GM23338 (cell line): Measurements from ENCODE around the gene LMBR1. TPM values are rescaled to one million over a fixed set of nuclear protein-coding genes. Genes with fewer than 3 reads are reported as not detected.

ENCODE experiments used
- ATAC-seq: fragments of 200-7000 bp; cut with Tn5 transposase; 3 replicates; pipeline ENCODE4 v1.9.1; 2020
- DNase-seq: peaks from one replicate; pipeline ENCODE4 v3.0.0-alpha.2; 2015; ENCODE audit warnings: low spot score
- H2AFZ ChIP-seq: fragments of 200-600 bp; sonication (generic); 2 replicates; pipeline ENCODE4 v1.8.0; 2016; ENCODE audit warnings: antibody characterized with exemption, mild to moderate bottlenecking, moderate library complexity
- H3F3A ChIP-seq: fragments of 200-600 bp; sonication (generic); replicated peaks from 2 replicates; pipeline ENCODE4 v1.8.0; 2017; ENCODE audit warnings: antibody characterized with exemption, mixed run types, low read depth
- H3K27ac ChIP-seq: fragments of 200-600 bp; sonication (generic); 2 replicates; pipeline ENCODE4 v1.6.1; 2016; ENCODE audit warnings: low read depth
- H3K27me3 ChIP-seq: fragments of 200-600 bp; sonication (generic); 2 replicates; pipeline ENCODE4 v1.8.0; 2016; ENCODE audit warnings: mild to moderate bottlenecking, mixed run types, moderate library complexity; ENCODE audit not compliant: insufficient read depth
- H3K36me3 ChIP-seq: fragments of 200-600 bp; sonication (generic); 2 replicates; pipeline ENCODE4 v1.8.0; 2016; ENCODE audit warnings: mild to moderate bottlenecking; ENCODE audit not compliant: insufficient read depth
- H3K4me1 ChIP-seq: fragments of 200-600 bp; sonication (generic); 2 replicates; pipeline ENCODE4 v1.8.0; 2016; ENCODE audit warnings: mild to moderate bottlenecking, moderate library complexity; ENCODE audit not compliant: insufficient read depth
- H3K4me2 ChIP-seq: fragments of 200-600 bp; sonication (generic); 2 replicates; pipeline ENCODE4 v1.7.1; 2017; ENCODE audit warnings: mixed run types
- H3K4me3 ChIP-seq: fragments of 200-600 bp; sonication (generic); 2 replicates; pipeline ENCODE4 v1.6.1; 2016; ENCODE audit warnings: mixed run types
- H3K79me2 ChIP-seq: fragments of 200-600 bp; sonication (generic); replicated peaks from 2 replicates; pipeline ENCODE4 v1.8.0; 2017; ENCODE audit warnings: mild to moderate bottlenecking; ENCODE audit not compliant: insufficient read depth
- H3K9me2 ChIP-seq: fragments of 200-600 bp; sonication (generic); 2 replicates; pipeline ENCODE4 v1.8.0; 2017; ENCODE audit not compliant: insufficient read depth
- H4K20me1 ChIP-seq: fragments of 200-600 bp; sonication (generic); replicated peaks from 2 replicates; pipeline ENCODE4 v1.8.0; 2017; ENCODE audit warnings: mild to moderate bottlenecking; ENCODE audit not compliant: insufficient read depth
- H3K27ac Mint-ChIP-seq: 2 replicates; pipeline ENCODE4 v1.8.0; 2020; ENCODE audit warnings: inconsistent platforms, mild to moderate bottlenecking, moderate library complexity, mixed read lengths
- H3K27me3 Mint-ChIP-seq: 3 replicates; pipeline ENCODE4 v1.8.0; 2022; ENCODE audit warnings: low read depth, mild to moderate bottlenecking, moderate library complexity, mixed read lengths, inconsistent platforms; ENCODE audit not compliant: insufficient read depth, poor library complexity
- H3K36me3 Mint-ChIP-seq: 3 replicates; pipeline ENCODE4 v1.8.0; 2021; ENCODE audit warnings: low read depth, mild to moderate bottlenecking, inconsistent platforms, moderate library complexity, mixed read lengths
- H3K4me1 Mint-ChIP-seq: 3 replicates; pipeline ENCODE4 v1.8.0; 2020; ENCODE audit warnings: mild to moderate bottlenecking, inconsistent platforms, mixed read lengths
- H3K4me3 Mint-ChIP-seq: 3 replicates; pipeline ENCODE4 v1.8.0; 2021; ENCODE audit warnings: moderate library complexity, mild to moderate bottlenecking, inconsistent platforms, mixed read lengths
- H3K9me3 Mint-ChIP-seq: 3 replicates; pipeline ENCODE4 v1.8.0; 2020; ENCODE audit warnings: moderate library complexity, mild to moderate bottlenecking, inconsistent platforms, mixed read lengths
- CREB1 ChIP-seq: fragments of 250-450 bp; sonication (Bioruptor Pico); IDR thresholded peaks from 2 replicates; pipeline ENCODE4 v1.5.0; 2020; ENCODE audit warnings: low read depth, mild to moderate bottlenecking, moderate library complexity
- EZH2 ChIP-seq: fragments of 200-600 bp; sonication (generic); IDR thresholded peaks from one replicate; pipeline ENCODE4 v1.8.0; 2017; ENCODE audit warnings: antibody characterized with exemption, mild to moderate bottlenecking, low read depth; ENCODE audit not compliant: unreplicated experiment
- EZH2phosphoT487 ChIP-seq: fragments of 200-600 bp; sonication (generic); IDR thresholded peaks from one replicate; pipeline ENCODE4 v1.8.1; 2018; ENCODE audit warnings: antibody characterized with exemption; ENCODE audit not compliant: unreplicated experiment
- NANOG ChIP-seq: IDR thresholded peaks from 2 replicates; pipeline ENCODE4 v1.6.1; 2016; ENCODE audit warnings: antibody characterized with exemption, borderline replicate concordance
- POLR2AphosphoS5 ChIP-seq: IDR thresholded peaks from 2 replicates; pipeline ENCODE4 v1.6.1; 2016; ENCODE audit warnings: antibody characterized with exemption, low read depth
- STAT1 ChIP-seq: IDR thresholded peaks from one replicate; pipeline ENCODE4 v1.6.1; 2016; ENCODE audit warnings: antibody characterized with exemption; ENCODE audit not compliant: unreplicated experiment
- ZNF114 ChIP-seq: fragments of 250-450 bp; sonication (Bioruptor Pico); IDR thresholded peaks from 2 replicates; pipeline ENCODE4 v1.5.0; 2020; ENCODE audit warnings: mild to moderate bottlenecking, moderate library complexity
- polyA plus RNA-seq: library from polyadenylated mRNA; unstranded; fragments of >200 nt; fragmentation: Nextera tagmentation; extraction: Ambion mirVana; gene quantifications from 2 replicates; pipeline ENCODE4 v1.2.1, GENCODE V29; 2016
- total RNA-seq: library from RNA; depleted of rRNA; stranded (reverse); fragments of >200 nt; shearing (Covaris generic); gene quantifications from 2 replicates; pipeline ENCODE4 v1.2.3, GENCODE V29; 2014
- TF ChIP-seq, protein P1 (sequence below): IDR thresholded peaks from one replicate; pipeline ENCODE4 v1.6.1; 2018; ENCODE audit warnings: antibody characterized with exemption; ENCODE audit not compliant: unreplicated experiment
- TF ChIP-seq, protein P2 (sequence below): IDR thresholded peaks from 2 replicates; pipeline ENCODE4 v1.6.1; 2016; ENCODE audit warnings: antibody characterized with exemption
- TF ChIP-seq, protein P3 (sequence below), 2 experiments: fragments of 200-600 bp in 1 of 2; sonication (generic) in 1 of 2; conservative IDR thresholded peaks; 2 replicates each; pipeline versions ENCODE4 v1.5.1 to v1.6.1; 2016 to 2017; ENCODE audit warnings: antibody characterized with exemption in 2 of 2, low read depth in 2 of 2, mild to moderate bottlenecking in 2 of 2, moderate library complexity in 1 of 2
- TF ChIP-seq, protein P4 (sequence below): fragments of 250-450 bp; sonication (Bioruptor Pico); IDR thresholded peaks from 2 replicates; pipeline ENCODE4 v1.5.0; 2020; ENCODE audit warnings: mild to moderate bottlenecking, moderate library complexity

The LMBR1 gene
- total and polyA plus RNA-seq, 2 experiments from 2014 or later, result 21.8 to 90.1 TPM

DNA sequence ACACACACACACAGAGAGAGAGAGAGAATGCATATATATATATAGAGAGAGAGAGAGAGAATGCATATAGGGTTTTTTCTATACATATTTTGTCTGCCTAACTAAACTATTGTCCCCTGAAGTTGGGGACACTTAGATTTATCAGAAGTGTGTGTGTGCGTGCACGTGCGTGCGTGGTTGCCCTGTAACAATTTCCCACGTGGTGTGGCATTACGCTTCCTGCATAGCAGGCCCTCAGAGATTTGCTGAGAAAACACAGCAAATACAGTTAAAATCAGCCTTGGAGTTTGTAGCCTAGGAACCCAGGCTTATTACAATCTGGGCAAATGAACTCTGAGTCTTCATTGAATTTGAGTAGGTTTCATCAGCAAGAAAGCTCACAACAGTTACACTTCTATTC lies 237.7 kb downstream of the LMBR1 start (continued):
- TF ChIP-seq, protein P1, sequence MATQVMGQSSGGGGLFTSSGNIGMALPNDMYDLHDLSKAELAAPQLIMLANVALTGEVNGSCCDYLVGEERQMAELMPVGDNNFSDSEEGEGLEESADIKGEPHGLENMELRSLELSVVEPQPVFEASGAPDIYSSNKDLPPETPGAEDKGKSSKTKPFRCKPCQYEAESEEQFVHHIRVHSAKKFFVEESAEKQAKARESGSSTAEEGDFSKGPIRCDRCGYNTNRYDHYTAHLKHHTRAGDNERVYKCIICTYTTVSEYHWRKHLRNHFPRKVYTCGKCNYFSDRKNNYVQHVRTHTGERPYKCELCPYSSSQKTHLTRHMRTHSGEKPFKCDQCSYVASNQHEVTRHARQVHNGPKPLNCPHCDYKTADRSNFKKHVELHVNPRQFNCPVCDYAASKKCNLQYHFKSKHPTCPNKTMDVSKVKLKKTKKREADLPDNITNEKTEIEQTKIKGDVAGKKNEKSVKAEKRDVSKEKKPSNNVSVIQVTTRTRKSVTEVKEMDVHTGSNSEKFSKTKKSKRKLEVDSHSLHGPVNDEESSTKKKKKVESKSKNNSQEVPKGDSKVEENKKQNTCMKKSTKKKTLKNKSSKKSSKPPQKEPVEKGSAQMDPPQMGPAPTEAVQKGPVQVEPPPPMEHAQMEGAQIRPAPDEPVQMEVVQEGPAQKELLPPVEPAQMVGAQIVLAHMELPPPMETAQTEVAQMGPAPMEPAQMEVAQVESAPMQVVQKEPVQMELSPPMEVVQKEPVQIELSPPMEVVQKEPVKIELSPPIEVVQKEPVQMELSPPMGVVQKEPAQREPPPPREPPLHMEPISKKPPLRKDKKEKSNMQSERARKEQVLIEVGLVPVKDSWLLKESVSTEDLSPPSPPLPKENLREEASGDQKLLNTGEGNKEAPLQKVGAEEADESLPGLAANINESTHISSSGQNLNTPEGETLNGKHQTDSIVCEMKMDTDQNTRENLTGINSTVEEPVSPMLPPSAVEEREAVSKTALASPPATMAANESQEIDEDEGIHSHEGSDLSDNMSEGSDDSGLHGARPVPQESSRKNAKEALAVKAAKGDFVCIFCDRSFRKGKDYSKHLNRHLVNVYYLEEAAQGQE, result no peak
- no peak for TF ChIP-seq NANOG
- TF ChIP-seq, protein P2, sequence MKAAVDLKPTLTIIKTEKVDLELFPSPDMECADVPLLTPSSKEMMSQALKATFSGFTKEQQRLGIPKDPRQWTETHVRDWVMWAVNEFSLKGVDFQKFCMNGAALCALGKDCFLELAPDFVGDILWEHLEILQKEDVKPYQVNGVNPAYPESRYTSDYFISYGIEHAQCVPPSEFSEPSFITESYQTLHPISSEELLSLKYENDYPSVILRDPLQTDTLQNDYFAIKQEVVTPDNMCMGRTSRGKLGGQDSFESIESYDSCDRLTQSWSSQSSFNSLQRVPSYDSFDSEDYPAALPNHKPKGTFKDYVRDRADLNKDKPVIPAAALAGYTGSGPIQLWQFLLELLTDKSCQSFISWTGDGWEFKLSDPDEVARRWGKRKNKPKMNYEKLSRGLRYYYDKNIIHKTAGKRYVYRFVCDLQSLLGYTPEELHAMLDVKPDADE, result no peak
- TF ChIP-seq POLR2AphosphoS5, result no peak
- TF ChIP-seq, protein P3, sequence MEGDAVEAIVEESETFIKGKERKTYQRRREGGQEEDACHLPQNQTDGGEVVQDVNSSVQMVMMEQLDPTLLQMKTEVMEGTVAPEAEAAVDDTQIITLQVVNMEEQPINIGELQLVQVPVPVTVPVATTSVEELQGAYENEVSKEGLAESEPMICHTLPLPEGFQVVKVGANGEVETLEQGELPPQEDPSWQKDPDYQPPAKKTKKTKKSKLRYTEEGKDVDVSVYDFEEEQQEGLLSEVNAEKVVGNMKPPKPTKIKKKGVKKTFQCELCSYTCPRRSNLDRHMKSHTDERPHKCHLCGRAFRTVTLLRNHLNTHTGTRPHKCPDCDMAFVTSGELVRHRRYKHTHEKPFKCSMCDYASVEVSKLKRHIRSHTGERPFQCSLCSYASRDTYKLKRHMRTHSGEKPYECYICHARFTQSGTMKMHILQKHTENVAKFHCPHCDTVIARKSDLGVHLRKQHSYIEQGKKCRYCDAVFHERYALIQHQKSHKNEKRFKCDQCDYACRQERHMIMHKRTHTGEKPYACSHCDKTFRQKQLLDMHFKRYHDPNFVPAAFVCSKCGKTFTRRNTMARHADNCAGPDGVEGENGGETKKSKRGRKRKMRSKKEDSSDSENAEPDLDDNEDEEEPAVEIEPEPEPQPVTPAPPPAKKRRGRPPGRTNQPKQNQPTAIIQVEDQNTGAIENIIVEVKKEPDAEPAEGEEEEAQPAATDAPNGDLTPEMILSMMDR (conservative IDR thresholded peaks at IDR 0.05; ENCODE audit: low read depth in 2 of 2), result no peak
- TF ChIP-seq EZH2phosphoT487, result no peak
- no peak for TF ChIP-seq CREB1 (CRISPR knock-in tag)

DNA sequence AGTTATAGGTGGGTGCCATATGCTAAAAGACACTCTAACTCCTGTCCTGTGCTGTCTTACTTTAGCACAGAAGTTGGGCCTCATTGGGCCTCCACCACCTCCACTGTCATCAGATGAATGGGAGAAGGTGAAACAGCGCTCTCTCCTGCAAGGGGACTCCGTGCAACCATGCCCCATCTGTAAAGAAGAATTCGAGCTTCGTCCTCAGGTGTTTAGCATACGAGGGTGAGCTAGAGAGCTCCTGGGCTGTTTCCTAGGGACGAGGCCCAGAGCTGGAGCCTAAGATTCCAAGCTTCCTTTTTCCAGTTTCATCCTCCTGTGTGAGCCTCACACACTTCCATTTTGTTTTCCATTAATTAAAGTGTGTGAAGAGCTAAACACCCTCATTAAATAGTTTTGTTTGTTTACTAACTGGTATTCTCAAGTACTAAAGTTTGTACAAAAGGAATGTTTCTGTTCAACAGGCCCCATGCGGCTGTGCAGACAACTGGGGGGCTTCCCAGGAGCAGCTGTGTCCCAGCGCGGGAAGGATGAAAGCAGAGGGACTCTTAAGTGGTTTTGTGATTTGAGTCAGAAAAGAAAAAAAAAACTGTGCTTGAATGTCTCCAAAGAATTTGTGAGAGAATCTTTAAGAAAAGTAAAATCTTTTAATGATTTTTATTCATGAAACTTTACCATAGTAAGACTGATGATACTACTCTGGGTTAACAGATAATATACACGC lies 238.3 kb downstream of the LMBR1 start:
- peak overlapping the region; percentile 51; the same call in 1 of the 2 replicates for H3K27ac Mint-ChIP-seq
- Histone ChIP-seq H2AFZ (no peak overlapping the region), H3K4me2 (no peak overlapping the region), H3K36me3 (no peaks in the 10 kb centered on the region), H3K27me3 (no peaks in the 10 kb centered on the region), H4K20me1 (no peaks in the 10 kb centered on the region), H3K27ac (0 out of 2 replicates have a peak overlapping the region, but pooled peaks have one; percentile 3), H3K79me2 (no peaks in the 10 kb centered on the region), H3F3A (no peaks in the 10 kb centered on the region), H3K9me2 (no peaks in the 10 kb centered on the region), H3K4me1 (no peaks in the 10 kb centered on the region), H3K4me3 (no peak overlapping the region)
- peaks cover 6% of the 10 kb centered on the region for H3K27me3 Mint-ChIP-seq
- H3K9me3 Mint-ChIP-seq, result peaks cover 12% of the 10 kb centered on the region; the same call in 2 of the 3 replicates
- DNase-seq (peak; percentile 41), ATAC-seq (peak; percentile 52)
- peaks cover 9% of the 10 kb centered on the region; the same call in 2 of the 3 replicates for H3K4me1 Mint-ChIP-seq
- no peak overlapping the region for H3K4me3 Mint-ChIP-seq
- peaks cover 4% of the 10 kb centered on the region; the same call in 1 of the 3 replicates for H3K36me3 Mint-ChIP-seq
- no peak for TF ChIP-seq ZNF114 (CRISPR knock-in tag)
- TF ChIP-seq EZH2, result no peak
- TF ChIP-seq STAT1, result no peak
- TF ChIP-seq, protein P4, sequence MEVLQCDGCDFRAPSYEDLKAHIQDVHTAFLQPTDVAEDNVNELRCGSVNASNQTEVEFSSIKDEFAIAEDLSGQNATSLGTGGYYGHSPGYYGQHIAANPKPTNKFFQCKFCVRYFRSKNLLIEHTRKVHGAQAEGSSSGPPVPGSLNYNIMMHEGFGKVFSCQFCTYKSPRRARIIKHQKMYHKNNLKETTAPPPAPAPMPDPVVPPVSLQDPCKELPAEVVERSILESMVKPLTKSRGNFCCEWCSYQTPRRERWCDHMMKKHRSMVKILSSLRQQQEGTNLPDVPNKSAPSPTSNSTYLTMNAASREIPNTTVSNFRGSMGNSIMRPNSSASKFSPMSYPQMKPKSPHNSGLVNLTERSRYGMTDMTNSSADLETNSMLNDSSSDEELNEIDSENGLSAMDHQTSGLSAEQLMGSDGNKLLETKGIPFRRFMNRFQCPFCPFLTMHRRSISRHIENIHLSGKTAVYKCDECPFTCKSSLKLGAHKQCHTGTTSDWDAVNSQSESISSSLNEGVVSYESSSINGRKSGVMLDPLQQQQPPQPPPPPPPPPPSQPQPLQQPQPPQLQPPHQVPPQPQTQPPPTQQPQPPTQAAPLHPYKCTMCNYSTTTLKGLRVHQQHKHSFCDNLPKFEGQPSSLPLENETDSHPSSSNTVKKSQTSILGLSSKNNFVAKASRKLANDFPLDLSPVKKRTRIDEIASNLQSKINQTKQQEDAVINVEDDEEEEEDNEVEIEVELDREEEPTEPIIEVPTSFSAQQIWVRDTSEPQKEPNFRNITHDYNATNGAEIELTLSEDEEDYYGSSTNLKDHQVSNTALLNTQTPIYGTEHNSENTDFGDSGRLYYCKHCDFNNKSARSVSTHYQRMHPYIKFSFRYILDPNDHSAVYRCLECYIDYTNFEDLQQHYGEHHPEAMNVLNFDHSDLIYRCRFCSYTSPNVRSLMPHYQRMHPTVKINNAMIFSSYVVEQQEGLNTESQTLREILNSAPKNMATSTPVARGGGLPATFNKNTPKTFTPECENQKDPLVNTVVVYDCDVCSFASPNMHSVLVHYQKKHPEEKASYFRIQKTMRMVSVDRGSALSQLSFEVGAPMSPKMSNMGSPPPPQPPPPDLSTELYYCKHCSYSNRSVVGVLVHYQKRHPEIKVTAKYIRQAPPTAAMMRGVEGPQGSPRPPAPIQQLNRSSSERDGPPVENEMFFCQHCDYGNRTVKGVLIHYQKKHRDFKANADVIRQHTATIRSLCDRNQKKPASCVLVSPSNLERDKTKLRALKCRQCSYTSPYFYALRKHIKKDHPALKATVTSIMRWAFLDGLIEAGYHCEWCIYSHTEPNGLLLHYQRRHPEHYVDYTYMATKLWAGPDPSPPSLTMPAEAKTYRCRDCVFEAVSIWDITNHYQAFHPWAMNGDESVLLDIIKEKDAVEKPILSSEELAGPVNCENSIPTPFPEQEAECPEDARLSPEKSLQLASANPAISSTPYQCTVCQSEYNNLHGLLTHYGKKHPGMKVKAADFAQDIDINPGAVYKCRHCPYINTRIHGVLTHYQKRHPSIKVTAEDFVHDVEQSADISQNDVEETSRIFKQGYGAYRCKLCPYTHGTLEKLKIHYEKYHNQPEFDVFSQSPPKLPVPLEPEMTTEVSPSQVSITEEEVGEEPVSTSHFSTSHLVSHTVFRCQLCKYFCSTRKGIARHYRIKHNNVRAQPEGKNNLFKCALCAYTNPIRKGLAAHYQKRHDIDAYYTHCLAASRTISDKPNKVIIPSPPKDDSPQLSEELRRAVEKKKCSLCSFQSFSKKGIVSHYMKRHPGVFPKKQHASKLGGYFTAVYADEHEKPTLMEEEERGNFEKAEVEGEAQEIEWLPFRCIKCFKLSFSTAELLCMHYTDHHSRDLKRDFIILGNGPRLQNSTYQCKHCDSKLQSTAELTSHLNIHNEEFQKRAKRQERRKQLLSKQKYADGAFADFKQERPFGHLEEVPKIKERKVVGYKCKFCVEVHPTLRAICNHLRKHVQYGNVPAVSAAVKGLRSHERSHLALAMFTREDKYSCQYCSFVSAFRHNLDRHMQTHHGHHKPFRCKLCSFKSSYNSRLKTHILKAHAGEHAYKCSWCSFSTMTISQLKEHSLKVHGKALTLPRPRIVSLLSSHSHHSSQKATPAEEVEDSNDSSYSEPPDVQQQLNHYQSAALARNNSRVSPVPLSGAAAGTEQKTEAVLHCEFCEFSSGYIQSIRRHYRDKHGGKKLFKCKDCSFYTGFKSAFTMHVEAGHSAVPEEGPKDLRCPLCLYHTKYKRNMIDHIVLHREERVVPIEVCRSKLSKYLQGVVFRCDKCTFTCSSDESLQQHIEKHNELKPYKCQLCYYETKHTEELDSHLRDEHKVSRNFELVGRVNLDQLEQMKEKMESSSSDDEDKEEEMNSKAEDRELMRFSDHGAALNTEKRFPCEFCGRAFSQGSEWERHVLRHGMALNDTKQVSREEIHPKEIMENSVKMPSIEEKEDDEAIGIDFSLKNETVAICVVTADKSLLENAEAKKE (CRISPR knock-in tag), result no peak
- TF ChIP-seq EZH2phosphoT487, result no peak
